Hepatic stellate cell (primary cell): ENCODE data around the gene MYBBP1A.

Experiments
- DNase-seq: peaks from one replicate; pipeline ENCODE4 v3.0.0; 2011; ENCODE audit warnings: low spot score

MYBBP1A gene

GRCh38 chr17:4548721-4549531 is 6.3 kb downstream of the MYBBP1A start:
- DNase-seq = no peak

GRCh38 chr17:4548061-4548461 is 7.1 kb downstream of the MYBBP1A start:
- no peak for DNase-seq

GRCh38 chr17:4547118-4547906 is 7.9 kb downstream of the MYBBP1A start:
- no peak for DNase-seq

- DNase-seq = no peak
Observed at GRCh38 chr17:4545217-4545951, 9.8 kb downstream of the MYBBP1A start.

GRCh38 chr17:4544951-4545216 is 10.3 kb downstream of the MYBBP1A start:
- no peak for DNase-seq

GRCh38 chr17:4544135-4544950 is 10.8 kb downstream of the MYBBP1A start:
- DNase-seq = no peak

GRCh38 chr17:4543557-4544026 is 11.6 kb downstream of the MYBBP1A start:
- no peak for DNase-seq

GRCh38 chr17:4542726-4543191 is 12.4 kb downstream of the MYBBP1A start:
- no peak for DNase-seq

GRCh38 chr17:4542003-4542725 is 13.0 kb downstream of the MYBBP1A start:
- no peak for DNase-seq

- no peak for DNase-seq
Observed at GRCh38 chr17:4541328-4542002, 13.7 kb downstream of the MYBBP1A start.

GRCh38 chr17:4540687-4541327 is 14.4 kb downstream of the MYBBP1A start:
- no peak for DNase-seq

- DNase-seq = no peak
Observed at GRCh38 chr17:4540224-4540651, 14.9 kb downstream of the MYBBP1A start.

GRCh38 chr17:4539576-4540223 is 15.5 kb downstream of the MYBBP1A start:
- DNase-seq = no peak

- DNase-seq = no peak
Observed at GRCh38 chr17:4539025-4539424, 16.2 kb downstream of the MYBBP1A start.

GRCh38 chr17:4538236-4539002 is 16.8 kb downstream of the MYBBP1A start:
- DNase-seq = no peak

- DNase-seq = no peak
Observed at GRCh38 chr17:4537451-4538235, 17.5 kb downstream of the MYBBP1A start.

GRCh38 chr17:4536742-4537411 is 18.3 kb downstream of the MYBBP1A start:
- DNase-seq = no peak
